Immature natural killer cell (primary cell): ENCODE measurements around the gene MBTD1. TPM values are rescaled to one million over a fixed set of nuclear protein-coding genes. Genes with fewer than 3 reads are reported as not detected.

Experiments used
- DNase-seq, 3 donors: peaks; one replicate each; pipeline ENCODE4 v3.0.0; 2022; ENCODE audit warnings: mixed read lengths in 1 of 3
- H3K27ac Mint-ChIP-seq, 6 donors: one replicate each; pipeline ENCODE4 v1.8.0; 2020; ENCODE audit warnings: mixed read lengths in 6 of 6, mild to moderate bottlenecking in 5 of 6, inconsistent platforms in 4 of 6, moderate library complexity in 3 of 6
- H3K27me3 Mint-ChIP-seq, 3 donors: one replicate each; pipeline ENCODE4 v1.8.0; 2020 to 2021; ENCODE audit warnings: low read depth in 3 of 3, mild to moderate bottlenecking in 3 of 3, mixed read lengths in 3 of 3, moderate library complexity in 3 of 3, inconsistent platforms in 1 of 3
- H3K36me3 Mint-ChIP-seq, 3 donors: one replicate each; pipeline ENCODE4 v1.8.0; 2020; ENCODE audit warnings: mixed read lengths in 3 of 3, inconsistent platforms in 2 of 3, mild to moderate bottlenecking in 2 of 3
- H3K4me1 Mint-ChIP-seq, 2 donors: one replicate each; pipeline ENCODE4 v1.8.0; 2020; ENCODE audit warnings: inconsistent platforms in 2 of 2, mild to moderate bottlenecking in 2 of 2, mixed read lengths in 2 of 2, moderate library complexity in 1 of 2
- H3K4me3 Mint-ChIP-seq, 5 donors: one replicate each; pipeline ENCODE4 v1.8.0; 2020; ENCODE audit warnings: mild to moderate bottlenecking in 5 of 5, mixed read lengths in 5 of 5, inconsistent platforms in 3 of 5, moderate library complexity in 3 of 5
- H3K9me3 Mint-ChIP-seq, 6 donors: one replicate each; pipeline ENCODE4 v1.8.0; 2020; ENCODE audit warnings: mild to moderate bottlenecking in 6 of 6, mixed read lengths in 6 of 6, inconsistent platforms in 4 of 6, moderate library complexity in 3 of 6
- polyA plus RNA-seq, 3 donors: library from polyadenylated mRNA; unstranded; fragments of 300-500 nt; fragmentation: Illumina TruSeq; gene quantifications; one replicate each; pipeline ENCODE4 v1.2.3, GENCODE V29; 2021

MBTD1 gene
- polyA plus RNA-seq, 3 donors from 2014 or later = 4.0 to 7.6 (median 6.9) TPM

DNA sequence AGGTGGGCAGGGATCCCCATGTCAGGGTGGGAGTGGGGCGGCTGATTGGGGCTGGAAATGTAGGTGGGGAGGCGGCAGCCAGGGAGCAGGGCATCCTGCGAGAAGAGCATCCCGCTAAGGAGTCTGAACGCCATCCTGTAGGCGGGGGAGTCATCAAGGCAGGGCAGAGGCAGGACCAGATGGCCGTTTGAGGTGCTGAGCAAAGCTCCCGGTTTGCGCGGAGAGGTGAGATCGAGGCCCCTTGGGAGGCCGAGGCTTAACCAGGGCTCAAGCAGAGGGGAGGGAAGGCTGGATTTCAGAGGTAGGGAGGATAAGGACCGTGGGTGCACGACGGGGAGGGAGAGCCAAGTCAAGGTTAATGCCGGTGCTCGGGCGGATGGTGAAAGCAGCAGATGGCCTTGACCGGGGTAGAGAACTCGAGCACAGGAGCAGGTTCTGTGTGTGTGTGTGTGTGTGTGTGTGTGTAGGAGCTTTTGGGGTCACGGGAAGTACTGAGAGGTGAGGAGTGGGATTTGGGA lies 94.1 kb downstream of the MBTD1 start:
- peaks cover 12 to 28% of the 10 kb centered on the region in 2 donors for H3K4me1 Mint-ChIP-seq
- H3K27me3 Mint-ChIP-seq = peaks cover 7 to 11% (median 9%) of the 10 kb centered on the region in 3 donors
- peak overlapping the region; percentile 95 to 99 (median 99) for H3K4me3 Mint-ChIP-seq
- no peak for DNase-seq
- H3K27ac Mint-ChIP-seq = peak overlapping the region; percentile 93 to 99 (median 97)
- H3K9me3 Mint-ChIP-seq = no peaks in the 10 kb centered on the region
- peaks cover 5 to 18% (median 11%) of the 10 kb centered on the region in 3 donors for H3K36me3 Mint-ChIP-seq

DNA sequence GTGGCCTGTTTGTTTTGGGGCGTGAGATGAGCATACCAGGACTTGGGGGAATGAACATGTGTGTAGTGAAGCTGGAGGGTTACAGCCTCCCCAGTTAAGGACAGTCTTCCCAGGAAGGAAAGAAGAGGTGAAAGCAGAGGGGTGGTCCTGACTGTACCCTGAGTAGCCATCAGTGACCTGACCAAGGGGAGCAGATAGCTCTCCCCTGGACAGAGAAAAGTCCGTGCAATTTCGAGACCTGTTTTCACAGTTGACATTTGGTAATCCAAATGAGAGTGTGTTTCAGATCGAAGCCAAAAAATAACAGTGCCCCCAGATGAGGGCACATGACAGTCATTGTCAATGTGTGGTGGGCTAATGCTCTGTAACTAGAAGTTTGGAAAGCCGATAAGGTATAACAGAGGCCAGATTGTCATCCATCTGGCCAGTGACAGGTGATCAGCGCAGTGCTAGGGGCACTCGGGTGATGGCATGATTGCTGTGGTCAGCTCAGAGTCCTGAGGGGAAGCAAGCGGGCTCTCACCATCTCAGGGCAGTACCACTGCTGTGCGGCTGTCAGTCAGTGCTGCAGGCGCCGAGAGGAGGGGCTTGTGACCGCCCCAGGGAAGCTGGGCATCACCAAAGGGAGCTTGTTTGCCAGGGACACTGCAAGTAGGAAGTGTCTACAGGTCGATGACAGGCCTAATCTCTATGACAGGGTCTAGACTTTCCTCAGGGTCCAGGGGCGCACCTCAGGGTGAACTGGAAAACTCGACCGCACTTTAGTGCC lies 94.8 kb downstream of the MBTD1 start:
- Mint-ChIP-seq H3K27ac (peak overlapping the region; percentile 93 to 99 (median 97)), H3K9me3 (no peaks in the 10 kb centered on the region), H3K4me3 (peak overlapping the region; percentile 95 to 99 (median 99)), H3K36me3 (peaks cover 7 to 21% (median 14%) of the 10 kb centered on the region in 3 donors), H3K27me3 (peaks cover 7 to 11% (median 9%) of the 10 kb centered on the region in 3 donors), H3K4me1 (peaks cover 12 to 28% of the 10 kb centered on the region in 2 donors)
- no peak for DNase-seq

DNA sequence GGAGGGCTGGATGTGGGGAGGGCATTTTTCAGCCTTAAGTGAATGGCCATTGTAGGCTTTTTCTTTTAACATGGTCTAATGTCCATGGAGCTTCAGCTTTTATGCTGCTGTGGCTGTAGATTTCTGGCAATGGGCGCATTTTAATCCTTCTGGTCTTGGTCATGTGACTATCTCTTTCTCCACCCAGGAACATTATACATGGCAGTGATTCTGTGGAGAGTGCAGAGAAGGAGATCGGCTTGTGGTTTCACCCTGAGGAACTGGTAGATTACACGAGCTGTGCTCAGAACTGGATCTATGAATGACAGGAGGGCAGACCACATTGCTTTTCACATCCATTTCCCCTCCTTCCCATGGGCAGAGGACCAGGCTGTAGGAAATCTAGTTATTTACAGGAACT lies 98.3 kb downstream of the MBTD1 start:
- Mint-ChIP-seq H3K4me1 (peaks cover 10 to 14% of the 10 kb centered on the region in 2 donors), H3K27ac (peak overlapping the region in 1 of 6 donors; percentile 6)

DNA sequence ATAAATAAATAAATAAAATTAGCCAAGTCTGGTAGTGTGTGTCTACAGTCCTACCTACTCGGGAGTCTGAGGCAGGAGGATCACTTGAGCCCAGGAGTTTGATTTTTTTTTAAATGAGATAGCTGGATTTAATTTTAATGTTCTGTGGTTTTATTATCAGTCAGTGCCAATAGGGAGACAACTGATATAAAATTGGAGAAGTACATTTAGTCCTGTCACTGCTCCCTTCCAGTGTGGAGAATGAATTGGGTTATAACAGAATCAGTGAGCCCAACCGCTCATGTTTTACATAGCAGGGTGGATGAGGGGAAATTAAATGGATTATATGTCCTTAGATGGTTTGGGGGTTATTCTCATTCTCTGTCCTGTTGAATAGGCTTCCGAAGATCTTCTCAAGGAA lies 100.2 kb downstream of the MBTD1 start:
- Mint-ChIP-seq H3K27ac (no peak overlapping the region), H3K4me3 (no peak overlapping the region)

More for the DNA sequence above, 98.3 kb downstream of the MBTD1 start:
- Mint-ChIP-seq H3K4me3 (no peak overlapping the region), H3K36me3 (peaks cover 9 to 20% (median 14%) of the 10 kb centered on the region in 3 donors), H3K27me3 (peaks cover 7 to 9% (median 8%) of the 10 kb centered on the region in 3 donors), H3K9me3 (no peaks in the 10 kb centered on the region)
- no peak for DNase-seq

DNA sequence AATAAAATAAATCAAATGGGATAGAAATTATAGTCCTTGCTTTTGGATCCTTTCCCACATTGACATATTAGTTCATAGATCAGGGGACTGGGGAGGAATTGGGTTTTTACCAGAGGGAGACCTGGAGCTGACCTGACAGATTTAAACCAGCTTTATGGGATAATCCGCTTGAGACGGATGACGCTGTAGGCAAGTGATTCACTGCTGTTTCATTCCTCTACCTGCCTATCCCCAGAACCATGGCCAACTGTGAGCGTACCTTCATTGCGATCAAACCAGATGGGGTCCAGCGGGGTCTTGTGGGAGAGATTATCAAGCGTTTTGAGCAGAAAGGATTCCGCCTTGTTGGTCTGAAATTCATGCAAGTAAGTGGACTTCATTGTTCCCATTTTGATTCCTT lies 104.4 kb downstream of the MBTD1 start:
- Mint-ChIP-seq H3K27ac (no peak overlapping the region), H3K4me3 (peak overlapping the region in 3 of 5 donors; percentile 18 to 44 (median 19)), H3K4me1 (no peaks in the 10 kb centered on the region), H3K36me3 (peaks cover 9 to 11% (median 11%) of the 10 kb centered on the region in 3 donors), H3K27me3 (no peaks in the 10 kb centered on the region), H3K9me3 (no peaks in the 10 kb centered on the region)
- DNase-seq = no peak

More for the DNA sequence above, 100.2 kb downstream of the MBTD1 start:
- no peaks in the 10 kb centered on the region for H3K27me3 Mint-ChIP-seq
- no peaks in the 10 kb centered on the region for H3K9me3 Mint-ChIP-seq
- DNase-seq = no peak
- H3K36me3 Mint-ChIP-seq = peaks cover 9 to 20% (median 17%) of the 10 kb centered on the region in 3 donors
- no peaks in the 10 kb centered on the region for H3K4me1 Mint-ChIP-seq

DNA sequence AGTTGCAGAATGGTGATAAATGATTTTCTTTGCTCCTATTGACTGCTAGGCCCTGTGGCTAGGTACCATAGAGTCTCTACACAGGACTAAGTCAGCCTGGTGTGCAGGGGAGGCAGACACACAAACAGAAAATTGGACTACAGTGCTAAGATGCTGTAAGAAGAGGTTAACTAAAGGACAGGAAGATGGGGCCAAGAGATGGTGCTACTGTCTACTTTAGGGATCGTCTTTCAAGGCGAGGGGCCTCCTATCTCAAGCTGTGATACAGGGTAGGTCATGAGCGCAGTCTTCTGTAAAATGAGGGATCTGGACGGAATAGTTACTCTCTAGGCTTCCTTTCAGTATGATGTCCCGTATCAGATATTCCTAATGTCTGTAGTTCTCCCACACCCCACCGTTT lies 105.7 kb downstream of the MBTD1 start:
- H3K27ac Mint-ChIP-seq = no peak overlapping the region
- no peaks in the 10 kb centered on the region for H3K4me1 Mint-ChIP-seq
- no peak overlapping the region for H3K4me3 Mint-ChIP-seq
- DNase-seq = no peak
- H3K9me3 Mint-ChIP-seq = no peaks in the 10 kb centered on the region
- H3K36me3 Mint-ChIP-seq = peaks cover 4 to 6% (median 4%) of the 10 kb centered on the region in 3 donors
- no peaks in the 10 kb centered on the region for H3K27me3 Mint-ChIP-seq

DNA sequence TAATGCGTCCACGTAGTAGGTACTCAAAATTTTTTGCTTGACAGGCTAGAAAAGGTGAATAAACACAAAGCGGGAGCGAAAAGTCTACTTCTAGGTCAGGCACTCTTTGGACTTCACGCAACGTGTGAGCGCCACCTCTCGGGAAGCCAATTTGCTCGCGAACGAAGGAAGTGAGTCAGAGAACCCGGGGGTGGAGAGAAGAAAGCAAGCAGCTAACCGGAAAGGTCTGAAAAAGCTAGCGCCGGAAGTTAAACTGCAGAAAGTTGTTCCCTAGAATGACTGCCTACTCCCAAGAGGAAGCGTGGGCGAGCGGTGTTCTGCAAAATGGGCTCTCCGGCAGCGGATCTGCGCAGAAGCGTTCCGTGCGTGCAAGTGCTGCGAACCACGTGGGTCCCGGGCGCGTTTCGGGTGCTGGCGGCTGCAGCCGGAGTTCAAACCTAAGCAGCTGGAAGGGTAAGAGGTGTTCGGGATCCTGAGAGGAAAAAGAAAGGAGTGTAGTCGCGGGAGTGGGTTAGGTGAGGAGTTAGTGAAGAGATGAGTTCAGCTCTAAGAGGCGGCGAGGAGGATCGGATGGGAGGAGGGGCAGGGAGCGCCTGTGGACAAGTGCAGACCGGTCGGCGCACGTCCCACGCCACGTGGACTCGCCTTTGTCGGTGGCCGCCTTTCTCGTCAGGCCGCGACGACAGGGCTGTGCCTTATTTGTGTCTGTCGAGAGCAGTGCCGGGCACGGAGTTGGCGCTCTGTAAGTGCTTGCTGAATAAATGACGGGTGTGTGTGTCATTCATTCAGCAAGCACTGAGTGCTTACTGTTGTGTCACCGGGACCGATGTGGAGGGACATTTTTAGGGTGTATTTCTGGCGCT lies 106.4 kb downstream of the MBTD1 start, which contains the start of gene NME1:
NME1 (plus strand) TSS at position 350 of the 863 bp plus-strand sequence. CDS start 2,096 bp downstream, outside the sequence.
- Mint-ChIP-seq H3K9me3 (no peaks in the 10 kb centered on the region), H3K27ac (no peak within 1 kb of the TSS), H3K4me3 (no peak within 1 kb of the TSS), H3K36me3 (peaks cover 4 to 6% (median 4%) of the 10 kb centered on the region in 3 donors), H3K27me3 (no peaks in the 10 kb centered on the region), H3K4me1 (no peaks in the 10 kb centered on the region)
- peak; percentile 97 to 98 (median 97) for DNase-seq

DNA sequence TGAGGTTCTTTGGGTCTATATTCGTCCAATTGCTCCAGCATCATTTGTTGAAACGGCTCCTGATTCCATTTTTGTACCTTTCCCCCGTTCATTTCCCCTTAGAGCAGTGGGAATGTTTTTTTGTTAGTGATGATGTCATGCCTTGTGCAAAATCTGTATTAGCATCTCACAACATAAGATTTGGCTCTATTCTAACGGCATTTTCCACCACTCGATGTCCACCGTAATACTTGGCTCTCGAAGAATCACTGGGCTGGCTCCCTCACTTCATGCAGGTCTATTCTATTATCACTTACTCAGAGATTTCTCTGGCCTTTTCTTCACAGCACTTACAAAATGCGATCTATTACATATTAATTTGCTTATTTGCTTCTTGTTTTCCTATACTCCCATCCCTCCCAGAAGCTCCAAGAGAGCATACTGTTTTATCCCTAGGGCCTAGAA lies 107.1 kb downstream of the MBTD1 start:
- Mint-ChIP-seq H3K9me3 (no peaks in the 10 kb centered on the region), H3K27ac (no peak overlapping the region), H3K4me3 (no peak overlapping the region), H3K27me3 (peaks cover 0 to under 1% (median 0%) of the 10 kb centered on the region in 3 donors), H3K36me3 (peaks cover 4 to 6% (median 4%) of the 10 kb centered on the region in 3 donors), H3K4me1 (no peaks in the 10 kb centered on the region)
- DNase-seq = no peak

DNA sequence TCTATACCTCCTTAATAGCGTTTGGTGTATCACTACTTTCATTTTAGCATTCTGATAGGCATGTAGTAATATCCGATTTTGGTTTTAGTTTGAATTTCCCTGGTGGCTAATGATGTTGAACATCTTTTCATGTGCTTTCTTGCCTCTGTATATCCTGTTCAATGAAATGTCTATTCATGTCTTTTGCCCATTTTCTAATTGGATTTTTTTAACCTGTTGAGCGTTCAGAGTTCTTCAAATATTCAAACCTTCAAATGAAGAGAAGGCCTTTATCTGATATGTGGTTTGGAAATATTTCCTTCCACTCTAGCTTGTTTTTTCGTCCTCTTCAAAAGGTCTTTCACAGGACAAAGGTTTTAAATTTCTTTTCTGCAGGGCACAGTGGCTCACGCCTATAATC lies 108.9 kb downstream of the MBTD1 start:
- Mint-ChIP-seq H3K27me3 (peaks cover 0 to 5% (median 0%) of the 10 kb centered on the region in 3 donors), H3K4me1 (no peaks in the 10 kb centered on the region), H3K9me3 (no peaks in the 10 kb centered on the region), H3K4me3 (no peak overlapping the region), H3K27ac (no peak overlapping the region), H3K36me3 (peaks cover 0 to under 1% (median 0%) of the 10 kb centered on the region in 3 donors)
- DNase-seq = no peak

DNA sequence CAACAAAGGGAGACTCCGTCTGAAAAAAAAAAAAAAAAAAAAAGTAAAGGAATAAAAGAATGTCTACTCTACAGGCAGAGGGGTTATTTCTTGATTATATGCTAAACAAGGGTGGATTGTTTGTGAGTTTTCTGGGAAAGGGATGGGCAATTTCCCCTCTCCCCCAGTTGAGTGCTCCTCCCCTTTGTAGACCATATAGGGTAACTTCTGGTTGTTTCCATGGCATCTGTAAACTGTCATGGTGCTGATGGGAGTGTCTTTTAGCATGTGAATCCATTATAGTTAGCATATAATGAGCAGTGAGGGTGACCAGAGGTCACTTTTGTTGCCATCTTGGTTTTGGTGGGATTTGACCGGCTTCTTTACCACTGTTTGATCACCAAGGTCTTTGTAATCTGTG lies 110.7 kb downstream of the MBTD1 start:
- Mint-ChIP-seq H3K4me3 (no peak overlapping the region), H3K4me1 (no peaks in the 10 kb centered on the region), H3K36me3 (no peaks in the 10 kb centered on the region), H3K27ac (no peak overlapping the region), H3K9me3 (no peaks in the 10 kb centered on the region), H3K27me3 (peaks cover 0 to 5% (median 0%) of the 10 kb centered on the region in 3 donors)
- no peak for DNase-seq

DNA sequence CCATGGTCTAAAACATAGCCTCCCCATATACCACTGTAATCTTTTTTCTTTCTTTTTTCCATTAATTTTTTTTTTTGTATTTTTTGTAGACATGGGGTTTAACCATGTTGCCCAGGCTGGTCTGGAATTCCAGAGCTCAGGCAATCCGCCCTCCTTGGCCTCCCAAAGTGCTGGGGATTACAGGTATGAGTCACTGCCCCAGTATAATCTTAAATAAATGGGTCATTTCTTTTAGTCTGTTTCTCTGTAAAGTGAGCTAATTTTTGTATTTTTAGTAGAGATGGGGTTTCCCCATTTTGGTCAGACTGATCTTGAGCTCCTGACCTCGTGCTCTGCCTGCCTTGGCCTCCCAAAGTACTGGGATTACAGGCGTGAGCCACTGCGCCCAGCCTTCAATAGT lies 112.2 kb downstream of the MBTD1 start:
- Mint-ChIP-seq H3K27ac (no peak overlapping the region), H3K27me3 (peaks cover 0 to 5% (median 1%) of the 10 kb centered on the region in 3 donors), H3K9me3 (no peaks in the 10 kb centered on the region), H3K36me3 (no peaks in the 10 kb centered on the region), H3K4me3 (no peak overlapping the region), H3K4me1 (no peaks in the 10 kb centered on the region)
- DNase-seq = no peak

DNA sequence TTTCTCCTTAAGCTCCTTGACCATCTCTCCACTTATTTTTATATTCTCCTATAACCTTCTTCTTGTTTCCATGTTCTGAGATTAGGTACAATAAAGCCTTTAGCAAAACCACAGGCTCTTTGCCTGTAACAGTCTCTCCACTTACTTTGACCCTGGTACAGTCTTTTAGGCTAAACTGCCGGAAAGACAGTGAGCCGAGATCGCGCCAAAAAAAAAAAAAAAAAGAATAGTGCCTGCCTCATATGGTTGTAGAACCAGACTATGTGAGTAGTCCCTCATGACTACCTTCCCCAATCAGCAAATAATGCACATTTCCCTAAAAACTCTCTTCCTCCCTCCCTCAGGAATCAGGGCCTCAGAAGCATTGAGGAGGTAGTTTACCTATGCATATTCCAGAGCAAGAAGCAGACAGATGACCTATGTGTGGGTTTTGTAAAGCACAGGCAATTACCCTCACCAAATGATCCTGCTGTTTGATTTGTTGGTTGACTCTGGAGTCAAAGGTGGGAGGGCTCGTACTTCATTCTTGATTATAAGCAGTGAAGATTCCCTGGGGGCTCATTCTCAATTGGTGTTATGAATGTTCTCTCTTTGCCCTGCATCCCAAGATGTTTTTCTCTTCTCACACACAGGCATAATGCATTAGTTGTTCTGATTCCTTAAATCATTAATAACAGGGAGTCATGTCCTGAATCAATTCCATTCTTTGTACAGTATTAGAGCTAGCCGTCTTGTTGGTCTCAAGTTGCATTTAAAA lies 115.4 kb downstream of the MBTD1 start:
- no peaks in the 10 kb centered on the region for H3K9me3 Mint-ChIP-seq
- no peaks in the 10 kb centered on the region for H3K36me3 Mint-ChIP-seq
- no peak for DNase-seq
- peaks cover 0 to 5% (median 1%) of the 10 kb centered on the region in 3 donors for H3K27me3 Mint-ChIP-seq
- no peak overlapping the region for H3K4me3 Mint-ChIP-seq
- no peak overlapping the region for H3K27ac Mint-ChIP-seq
- no peaks in the 10 kb centered on the region for H3K4me1 Mint-ChIP-seq

DNA sequence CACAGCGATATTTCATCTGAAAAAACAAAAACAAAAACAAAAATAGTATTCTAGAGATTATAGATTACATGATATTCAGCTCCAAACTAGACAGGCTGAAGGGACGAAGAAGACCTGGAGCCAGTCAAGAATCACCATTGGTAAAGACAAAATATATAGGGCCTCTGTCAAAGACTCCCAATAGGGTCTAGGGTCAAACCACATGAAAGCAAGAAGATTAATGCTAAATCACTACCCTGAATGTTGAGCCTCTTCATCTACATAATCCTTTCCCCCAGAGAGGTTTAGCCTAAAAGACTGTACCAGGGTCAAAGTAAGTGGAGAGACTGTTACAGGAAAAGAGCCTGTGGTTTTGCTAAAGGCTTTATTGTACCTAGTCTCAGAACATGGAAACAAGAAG lies 117.3 kb downstream of the MBTD1 start:
- Mint-ChIP-seq H3K9me3 (no peaks in the 10 kb centered on the region), H3K36me3 (no peaks in the 10 kb centered on the region), H3K4me3 (no peak overlapping the region), H3K27me3 (peaks cover 0 to 6% (median 1%) of the 10 kb centered on the region in 3 donors), H3K4me1 (no peaks in the 10 kb centered on the region), H3K27ac (no peak overlapping the region)
- DNase-seq = no peak
